ENCODE measurements around the gene SLK. TPM values are rescaled to one million over a fixed set of nuclear protein-coding genes. Genes with fewer than 3 reads are reported as not detected.

The SLK gene
- total and polyA plus RNA-seq, 4 donors: 13.3 to 86.4 (median 31.3) TPM

DNA sequence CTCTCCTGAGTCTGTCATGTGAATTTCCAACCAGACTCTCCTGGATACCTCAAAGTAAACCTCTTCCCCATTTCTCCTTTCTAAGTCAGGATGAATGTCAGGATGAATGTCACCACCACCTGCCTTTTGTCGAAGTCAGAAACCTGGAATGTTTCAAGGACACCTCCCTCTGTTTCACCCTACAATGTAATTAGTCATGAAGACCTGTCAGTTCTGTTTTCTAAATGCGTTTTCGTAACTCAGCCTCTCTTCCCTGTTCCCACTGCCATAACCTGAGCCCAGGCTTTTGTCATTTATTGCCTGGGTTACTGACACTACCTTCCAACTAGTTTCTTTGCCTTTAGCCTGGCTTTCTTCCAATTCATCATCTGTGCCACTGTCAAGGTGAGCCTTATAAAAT, 43.4 kb upstream of the SLK start:
- 63 to 65% methylated on average over 3 of the region's 3 CpGs for WGBS, 2 donors

DNA sequence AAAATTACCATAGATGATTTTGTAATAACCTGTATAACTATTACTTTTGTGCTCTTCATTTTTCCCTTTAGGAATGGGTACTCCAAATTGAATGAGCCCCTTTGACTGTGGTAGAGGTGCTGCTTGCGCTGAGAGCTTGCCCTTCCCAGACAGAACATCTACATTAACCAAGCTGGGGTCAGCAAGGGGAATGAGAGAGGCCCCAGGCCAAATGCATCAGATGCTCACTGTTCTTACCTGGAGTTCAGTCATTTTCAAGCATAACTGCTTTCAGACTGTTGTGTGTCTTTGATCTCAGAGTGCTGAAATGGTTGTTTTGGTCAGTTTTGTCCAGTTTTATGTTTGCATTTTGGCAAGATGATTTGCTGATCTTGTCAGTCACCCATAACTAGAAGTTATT, 41.3 kb upstream of the SLK start:
- WGBS, 2 donors: 96 to 100% methylated on average over 1 of the region's 1 CpG
- no peaks in the 10 kb centered on the region for H3K27me3 ChIP-seq (ENCODE audit: control insufficient read depth in 3 of 3, insufficient read depth in 3 of 3, low read length in 2 of 3)
- ATAC-seq (ENCODE audit: insufficient read depth, low FRiP score): no peak

More for the DNA sequence above, 43.4 kb upstream of the SLK start:
- TF ChIP-seq, protein P1, sequence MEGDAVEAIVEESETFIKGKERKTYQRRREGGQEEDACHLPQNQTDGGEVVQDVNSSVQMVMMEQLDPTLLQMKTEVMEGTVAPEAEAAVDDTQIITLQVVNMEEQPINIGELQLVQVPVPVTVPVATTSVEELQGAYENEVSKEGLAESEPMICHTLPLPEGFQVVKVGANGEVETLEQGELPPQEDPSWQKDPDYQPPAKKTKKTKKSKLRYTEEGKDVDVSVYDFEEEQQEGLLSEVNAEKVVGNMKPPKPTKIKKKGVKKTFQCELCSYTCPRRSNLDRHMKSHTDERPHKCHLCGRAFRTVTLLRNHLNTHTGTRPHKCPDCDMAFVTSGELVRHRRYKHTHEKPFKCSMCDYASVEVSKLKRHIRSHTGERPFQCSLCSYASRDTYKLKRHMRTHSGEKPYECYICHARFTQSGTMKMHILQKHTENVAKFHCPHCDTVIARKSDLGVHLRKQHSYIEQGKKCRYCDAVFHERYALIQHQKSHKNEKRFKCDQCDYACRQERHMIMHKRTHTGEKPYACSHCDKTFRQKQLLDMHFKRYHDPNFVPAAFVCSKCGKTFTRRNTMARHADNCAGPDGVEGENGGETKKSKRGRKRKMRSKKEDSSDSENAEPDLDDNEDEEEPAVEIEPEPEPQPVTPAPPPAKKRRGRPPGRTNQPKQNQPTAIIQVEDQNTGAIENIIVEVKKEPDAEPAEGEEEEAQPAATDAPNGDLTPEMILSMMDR (IDR thresholded peaks at IDR 0.05; ENCODE audit: control extremely low read depth, extremely low read depth): no peak
- DNase-seq (no peak), ATAC-seq (ENCODE audit: insufficient read depth, low FRiP score) (no peak)
- Histone ChIP-seq H3K9me3 (ENCODE audit: control insufficient read depth in 4 of 4, insufficient read depth in 3 of 4, low read length in 3 of 4) (no peaks in the 10 kb centered on the region), H3K27me3 (ENCODE audit: control insufficient read depth in 3 of 3, insufficient read depth in 3 of 3, low read length in 2 of 3) (no peaks in the 10 kb centered on the region), H3K36me3 (ENCODE audit: control insufficient read depth in 4 of 4, insufficient read depth in 4 of 4, low read length in 4 of 4) (no peaks in the 10 kb centered on the region), H3K9ac (ENCODE audit: insufficient read depth in 1 of 2, low read length in 2 of 2) (no peak overlapping the region), H3K4me1 (ENCODE audit: control insufficient read depth in 5 of 5, insufficient read depth in 5 of 5, low read length in 5 of 5) (peaks cover 3 to 6% (median 3%) of the 10 kb centered on the region in 5 donors), H3K4me3 (no peak overlapping the region), H3K27ac (ENCODE audit: low read depth in 1 of 2, low read length in 1 of 2) (peak overlapping the region in 1 of 2 donors; percentile 56)

DNA sequence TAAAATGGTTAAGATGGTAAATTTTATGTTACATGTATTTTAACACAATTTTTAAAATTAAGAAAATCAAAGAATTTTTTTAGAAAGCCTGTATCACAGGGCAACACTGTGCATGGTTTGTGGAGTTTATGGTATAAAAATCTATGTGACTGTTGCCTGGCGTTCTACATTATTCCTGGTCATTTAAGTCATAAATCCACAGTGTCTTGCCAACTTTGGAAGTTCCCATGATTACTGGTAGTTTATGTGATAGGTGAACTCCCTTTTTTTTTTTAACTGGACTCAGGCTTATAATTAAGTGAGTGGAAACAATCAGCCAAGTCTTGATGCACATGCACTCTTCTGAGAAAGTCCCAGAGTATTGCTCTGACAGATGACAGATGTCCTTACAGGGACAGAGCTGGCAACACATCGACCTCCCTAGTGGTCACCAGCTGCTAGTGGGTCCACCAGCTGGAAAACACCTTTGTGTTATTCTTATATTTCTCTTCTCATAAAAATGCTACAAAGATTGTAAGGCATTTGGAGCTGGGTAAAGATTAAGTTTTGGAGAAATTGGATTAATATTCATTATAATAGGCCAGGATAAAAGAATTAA, 40.1 kb upstream of the SLK start:
- Histone ChIP-seq H3K36me3 (ENCODE audit: control insufficient read depth in 4 of 4, insufficient read depth in 4 of 4, low read length in 4 of 4) (no peaks in the 10 kb centered on the region), H3K27me3 (ENCODE audit: control insufficient read depth in 3 of 3, insufficient read depth in 3 of 3, low read length in 2 of 3) (no peaks in the 10 kb centered on the region), H3K9me3 (ENCODE audit: control insufficient read depth in 4 of 4, insufficient read depth in 3 of 4, low read length in 3 of 4) (no peaks in the 10 kb centered on the region), H3K27ac (ENCODE audit: low read depth in 1 of 2, low read length in 1 of 2) (no peak overlapping the region), H3K4me1 (ENCODE audit: control insufficient read depth in 5 of 5, insufficient read depth in 5 of 5, low read length in 5 of 5) (peaks cover 0 to 10% (median 0%) of the 10 kb centered on the region in 5 donors), H3K4me3 (no peak overlapping the region), H3K9ac (ENCODE audit: insufficient read depth in 1 of 2, low read length in 2 of 2) (no peak overlapping the region)
- ATAC-seq (ENCODE audit: insufficient read depth, low FRiP score): no peak
- 81 to 84% methylated on average over 2 of the region's 2 CpGs for WGBS, 2 donors
- TF ChIP-seq, protein P1 (IDR thresholded peaks at IDR 0.05; ENCODE audit: control extremely low read depth, extremely low read depth): no peak
- DNase-seq: no peak

More for the DNA sequence above, 41.3 kb upstream of the SLK start:
- no peak overlapping the region for H3K9ac ChIP-seq (ENCODE audit: insufficient read depth in 1 of 2, low read length in 2 of 2)
- TF ChIP-seq, protein P1 (IDR thresholded peaks at IDR 0.05; ENCODE audit: control extremely low read depth, extremely low read depth): no peak
- no peaks in the 10 kb centered on the region for H3K36me3 ChIP-seq (ENCODE audit: control insufficient read depth in 4 of 4, insufficient read depth in 4 of 4, low read length in 4 of 4)
- no peak for DNase-seq
- H3K4me1 ChIP-seq (ENCODE audit: control insufficient read depth in 5 of 5, insufficient read depth in 5 of 5, low read length in 5 of 5): peaks cover 0 to 12% (median 0%) of the 10 kb centered on the region in 5 donors
- no peak overlapping the region for H3K27ac ChIP-seq (ENCODE audit: low read depth in 1 of 2, low read length in 1 of 2)
- no peak overlapping the region for H3K4me3 ChIP-seq
- no peaks in the 10 kb centered on the region for H3K9me3 ChIP-seq (ENCODE audit: control insufficient read depth in 4 of 4, insufficient read depth in 3 of 4, low read length in 3 of 4)

DNA sequence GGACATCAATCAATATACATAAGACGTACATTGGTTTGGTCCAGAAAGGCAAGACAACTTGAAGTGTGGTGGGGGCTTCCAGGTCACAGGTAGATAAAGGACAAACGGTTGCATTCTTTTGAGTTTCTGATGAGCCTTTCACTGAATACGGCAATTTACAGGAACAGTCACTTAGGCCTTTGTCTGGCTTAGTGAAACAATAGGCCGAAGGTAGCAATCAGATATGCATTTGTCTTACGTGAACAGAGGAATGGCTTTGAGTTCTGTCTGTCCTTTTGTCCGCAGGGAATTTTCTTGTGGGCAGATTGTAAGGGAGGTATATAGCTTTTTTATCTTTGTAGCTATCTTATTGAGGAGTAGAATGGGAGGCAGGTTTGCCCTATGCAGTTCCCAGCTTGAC, 38.2 kb upstream of the SLK start:
- no peak overlapping the region for H3K4me3 ChIP-seq
- WGBS, 2 donors: 95 to 96% methylated on average over 6 of the region's 6 CpGs
- H3K9me3 ChIP-seq (ENCODE audit: control insufficient read depth in 4 of 4, insufficient read depth in 3 of 4, low read length in 3 of 4): no peaks in the 10 kb centered on the region
- H3K27me3 ChIP-seq (ENCODE audit: control insufficient read depth in 3 of 3, insufficient read depth in 3 of 3, low read length in 2 of 3): no peaks in the 10 kb centered on the region
- H3K9ac ChIP-seq (ENCODE audit: insufficient read depth in 1 of 2, low read length in 2 of 2): no peak overlapping the region
- H3K27ac ChIP-seq (ENCODE audit: low read depth in 1 of 2, low read length in 1 of 2): no peak overlapping the region
- TF ChIP-seq, protein P1 (IDR thresholded peaks at IDR 0.05; ENCODE audit: control extremely low read depth, extremely low read depth): no peak
- ATAC-seq (ENCODE audit: insufficient read depth, low FRiP score) (no peak), DNase-seq (no peak)
- H3K4me1 ChIP-seq (ENCODE audit: control insufficient read depth in 5 of 5, insufficient read depth in 5 of 5, low read length in 5 of 5): peaks cover 0 to 24% (median 3%) of the 10 kb centered on the region in 5 donors
- no peaks in the 10 kb centered on the region for H3K36me3 ChIP-seq (ENCODE audit: control insufficient read depth in 4 of 4, insufficient read depth in 4 of 4, low read length in 4 of 4)

Data from lung (tissue), 12 donors.